GM12872 (cell line): ENCODE data around the gene CLN6.

Source experiments
- CTCF ChIP-seq: IDR thresholded peaks from 3 replicates; pipeline ENCODE4 v1.5.1; 2011; ENCODE audit warnings: low read depth, mild to moderate bottlenecking, low read length, moderate library complexity; ENCODE audit not compliant: insufficient read depth

Gene CLN6

GRCh38 chr15:68209735-68210408 is 19.7 kb downstream of the CLN6 start:
- TF ChIP-seq CTCF, result no peak

GRCh38 chr15:68209272-68209671 is 20.3 kb downstream of the CLN6 start:
- TF ChIP-seq CTCF, result no peak

- TF ChIP-seq CTCF, result no peak
Measured at GRCh38 chr15:68208636-68209240, 20.8 kb downstream of the CLN6 start.

GRCh38 chr15:68208136-68208535 is 21.4 kb downstream of the CLN6 start:
- TF ChIP-seq CTCF, result no peak

GRCh38 chr15:68207176-68207935 is 22.2 kb downstream of the CLN6 start:
- no peak for TF ChIP-seq CTCF

GRCh38 chr15:68206711-68207151 is 22.8 kb downstream of the CLN6 start:
- no peak for TF ChIP-seq CTCF

- no peak for TF ChIP-seq CTCF
Measured at GRCh38 chr15:68205954-68206539, 23.5 kb downstream of the CLN6 start.
